ENCODE results near the gene CSPG4. TPM values are rescaled to one million over a fixed set of nuclear protein-coding genes. Genes with fewer than 3 reads are reported as not detected.
A peak's percentile ranks its signal among the peaks of the same experiment; 100 is the strongest.

CSPG4 gene
- total and polyA plus RNA-seq, 10 of the 15 experiments (the other 5 are each of a cell fraction or from before 2014, with no cell fraction given): 0.02 to 2.2 (median 0.76) TPM

GRCh38 chr15:75625542-75626347 lies 86.9 kb downstream of the CSPG4 start, which contains the start of gene SNUPN (continued):
- TF ChIP-seq, protein P1, sequence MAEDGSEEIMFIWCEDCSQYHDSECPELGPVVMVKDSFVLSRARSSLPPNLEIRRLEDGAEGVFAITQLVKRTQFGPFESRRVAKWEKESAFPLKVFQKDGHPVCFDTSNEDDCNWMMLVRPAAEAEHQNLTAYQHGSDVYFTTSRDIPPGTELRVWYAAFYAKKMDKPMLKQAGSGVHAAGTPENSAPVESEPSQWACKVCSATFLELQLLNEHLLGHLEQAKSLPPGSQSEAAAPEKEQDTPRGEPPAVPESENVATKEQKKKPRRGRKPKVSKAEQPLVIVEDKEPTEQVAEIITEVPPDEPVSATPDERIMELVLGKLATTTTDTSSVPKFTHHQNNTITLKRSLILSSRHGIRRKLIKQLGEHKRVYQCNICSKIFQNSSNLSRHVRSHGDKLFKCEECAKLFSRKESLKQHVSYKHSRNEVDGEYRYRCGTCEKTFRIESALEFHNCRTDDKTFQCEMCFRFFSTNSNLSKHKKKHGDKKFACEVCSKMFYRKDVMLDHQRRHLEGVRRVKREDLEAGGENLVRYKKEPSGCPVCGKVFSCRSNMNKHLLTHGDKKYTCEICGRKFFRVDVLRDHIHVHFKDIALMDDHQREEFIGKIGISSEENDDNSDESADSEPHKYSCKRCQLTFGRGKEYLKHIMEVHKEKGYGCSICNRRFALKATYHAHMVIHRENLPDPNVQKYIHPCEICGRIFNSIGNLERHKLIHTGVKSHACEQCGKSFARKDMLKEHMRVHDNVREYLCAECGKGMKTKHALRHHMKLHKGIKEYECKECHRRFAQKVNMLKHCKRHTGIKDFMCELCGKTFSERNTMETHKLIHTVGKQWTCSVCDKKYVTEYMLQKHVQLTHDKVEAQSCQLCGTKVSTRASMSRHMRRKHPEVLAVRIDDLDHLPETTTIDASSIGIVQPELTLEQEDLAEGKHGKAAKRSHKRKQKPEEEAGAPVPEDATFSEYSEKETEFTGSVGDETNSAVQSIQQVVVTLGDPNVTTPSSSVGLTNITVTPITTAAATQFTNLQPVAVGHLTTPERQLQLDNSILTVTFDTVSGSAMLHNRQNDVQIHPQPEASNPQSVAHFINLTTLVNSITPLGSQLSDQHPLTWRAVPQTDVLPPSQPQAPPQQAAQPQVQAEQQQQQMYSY (CRISPR knock-in tag; IDR thresholded peaks at IDR 0.05): no peak
- TF ChIP-seq RAD51 (IDR thresholded peaks at IDR 0.05): no peak
- TF ChIP-seq SIX5 (IDR thresholded peaks at IDR 0.05; ENCODE audit: low read depth, low read length, severe bottlenecking): no peak
- no peak for TF ChIP-seq CBX5 (IDR thresholded peaks at IDR 0.05; ENCODE audit: low read depth)
- peak; percentile 60; the same call in 1 of the 2 replicates for TF ChIP-seq ATF7 (IDR thresholded peaks at IDR 0.05; ENCODE audit: low read depth)
- peak in 1 of 2 experiments; percentile 39; a peak in 1 of 4 replicates for TF ChIP-seq SRF (IDR thresholded peaks at IDR 0.05; ENCODE audit: low read depth in 2 of 2, low read length in 2 of 2)
- peak; percentile 55; the same call in 1 of the 2 replicates for TF ChIP-seq MYB (IDR thresholded peaks at IDR 0.05; ENCODE audit: borderline replicate concordance, low read depth, low read length)
- TF ChIP-seq SMARCA5 (IDR thresholded peaks at IDR 0.05): no peak
- TF ChIP-seq, protein P2, sequence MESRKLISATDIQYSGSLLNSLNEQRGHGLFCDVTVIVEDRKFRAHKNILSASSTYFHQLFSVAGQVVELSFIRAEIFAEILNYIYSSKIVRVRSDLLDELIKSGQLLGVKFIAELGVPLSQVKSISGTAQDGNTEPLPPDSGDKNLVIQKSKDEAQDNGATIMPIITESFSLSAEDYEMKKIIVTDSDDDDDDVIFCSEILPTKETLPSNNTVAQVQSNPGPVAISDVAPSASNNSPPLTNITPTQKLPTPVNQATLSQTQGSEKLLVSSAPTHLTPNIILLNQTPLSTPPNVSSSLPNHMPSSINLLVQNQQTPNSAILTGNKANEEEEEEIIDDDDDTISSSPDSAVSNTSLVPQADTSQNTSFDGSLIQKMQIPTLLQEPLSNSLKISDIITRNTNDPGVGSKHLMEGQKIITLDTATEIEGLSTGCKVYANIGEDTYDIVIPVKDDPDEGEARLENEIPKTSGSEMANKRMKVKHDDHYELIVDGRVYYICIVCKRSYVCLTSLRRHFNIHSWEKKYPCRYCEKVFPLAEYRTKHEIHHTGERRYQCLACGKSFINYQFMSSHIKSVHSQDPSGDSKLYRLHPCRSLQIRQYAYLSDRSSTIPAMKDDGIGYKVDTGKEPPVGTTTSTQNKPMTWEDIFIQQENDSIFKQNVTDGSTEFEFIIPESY (IDR thresholded peaks at IDR 0.05): 0 out of 2 replicates have a peak, but pooled peaks have one; percentile 19
- TF ChIP-seq TCF7 (IDR thresholded peaks at IDR 0.05; ENCODE audit: borderline replicate concordance): no peak
- TF ChIP-seq NFIC (IDR thresholded peaks at IDR 0.05; ENCODE audit: low read depth, low read length): no peak
- TF ChIP-seq REST (IDR thresholded peaks at IDR 0.05; ENCODE audit: low read depth, low read length): 0 out of 2 replicates have a peak, but pooled peaks have one; percentile 11
- TF ChIP-seq ZNF274 (IDR thresholded peaks at IDR 0.05; ENCODE audit: insufficient read depth, insufficient read length): no peak
- peak; percentile 87 for TF ChIP-seq POLR2A (IDR thresholded peaks at IDR 0.05; ENCODE audit: low read depth, low read length)
- TF ChIP-seq MYC (IDR thresholded peaks at IDR 0.05; ENCODE audit: insufficient read depth, insufficient read length, insufficient replicate concordance, low read length, severe bottlenecking): peak; percentile 83
- TF ChIP-seq ELK1 (IDR thresholded peaks at IDR 0.05; ENCODE audit: low read depth, low read length): peak; percentile 88
- TF ChIP-seq, protein P3, sequence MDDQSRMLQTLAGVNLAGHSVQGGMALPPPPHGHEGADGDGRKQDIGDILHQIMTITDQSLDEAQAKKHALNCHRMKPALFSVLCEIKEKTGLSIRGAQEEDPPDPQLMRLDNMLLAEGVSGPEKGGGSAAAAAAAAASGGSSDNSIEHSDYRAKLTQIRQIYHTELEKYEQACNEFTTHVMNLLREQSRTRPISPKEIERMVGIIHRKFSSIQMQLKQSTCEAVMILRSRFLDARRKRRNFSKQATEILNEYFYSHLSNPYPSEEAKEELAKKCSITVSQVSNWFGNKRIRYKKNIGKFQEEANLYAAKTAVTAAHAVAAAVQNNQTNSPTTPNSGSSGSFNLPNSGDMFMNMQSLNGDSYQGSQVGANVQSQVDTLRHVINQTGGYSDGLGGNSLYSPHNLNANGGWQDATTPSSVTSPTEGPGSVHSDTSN (IDR thresholded peaks at IDR 0.05; ENCODE audit: insufficient replicate concordance, low read depth, low read length): peak; percentile 33
